ENCODE results near the gene COX8C. TPM values are rescaled to one million over a fixed set of nuclear protein-coding genes. Genes with fewer than 3 reads are reported as not detected.

Gene COX8C
- total RNA-seq (2021) (0.66 TPM in 1 of 2 replicates, not detected in the other), Bru-seq, nascent RNA (percentile 24 among the genes with signal in this experiment), BruChase-seq, experiment 1, labeled RNA remaining after a 2-hour chase (not detected), BruChase-seq, experiment 2, labeled RNA remaining after a 6-hour chase (percentile 31 among the genes with signal in this experiment)
- long read RNA-seq, result 0 reads

- no peak within 1 kb of the TSS for H3K27ac ChIP-seq (ENCODE audit: low read depth, low read length, poor library complexity, severe bottlenecking)
- intact Hi-C loops (cut with micrococcal nuclease; ENCODE audit: unreplicated experiment), result no loop called here
- DNase-seq (ENCODE audit: low spot score), result no peak
- H3K4me1 ChIP-seq (ENCODE audit: insufficient read depth, low read length, poor library complexity, severe bottlenecking), result peaks cover 7% of the 10 kb centered on the region
- no peaks in the 10 kb centered on the region for H3K36me3 ChIP-seq (ENCODE audit: insufficient read depth, low read length, poor library complexity, severe bottlenecking)
- H3K27me3 ChIP-seq (replicated peaks; ENCODE audit: insufficient read depth, low read depth, low read length, poor library complexity), result no peaks in the 10 kb centered on the region
- ChIA-PET POLR2A (ENCODE audit: low non-redundant PET) (no interaction called here), CTCF (no interaction called here)
- no peaks in the 10 kb centered on the region for H3K9me3 ChIP-seq (ENCODE audit: low read depth, low read length, poor library complexity, severe bottlenecking)
- BruUV-seq (replicated peaks), result no TSS peak
- H3K4me3 ChIP-seq (ENCODE audit: low read depth, low read length, poor library complexity, severe bottlenecking), result no peak within 1 kb of the TSS
- TF ChIP-seq CTCF (conservative IDR thresholded peaks at IDR 0.05; ENCODE audit: low read depth, low read length), result no peak
- TF ChIP-seq EZH2 (IDR thresholded peaks at IDR 0.05; ENCODE audit: borderline replicate concordance, low read depth, low read length, poor library complexity, severe bottlenecking), result no peak
Measured at GRCh38 chr14:93346926-93347721, at the start of gene COX8C. TSS of gene COX8C (plus strand) at chr14:93347182. CDS start at chr14:93347269, 87 bp downstream.

- no TSS peak for BruUV-seq (replicated peaks)
- no peak for DNase-seq (ENCODE audit: low spot score)
- Histone ChIP-seq H3K27ac (ENCODE audit: low read depth, low read length, poor library complexity, severe bottlenecking) (no peak overlapping the region), H3K36me3 (ENCODE audit: insufficient read depth, low read length, poor library complexity, severe bottlenecking) (no peaks in the 10 kb centered on the region), H3K27me3 (replicated peaks; ENCODE audit: insufficient read depth, low read depth, low read length, poor library complexity) (no peaks in the 10 kb centered on the region), H3K4me3 (ENCODE audit: low read depth, low read length, poor library complexity, severe bottlenecking) (no peak overlapping the region), H3K4me1 (ENCODE audit: insufficient read depth, low read length, poor library complexity, severe bottlenecking) (peaks cover 26% of the 10 kb centered on the region), H3K9me3 (ENCODE audit: low read depth, low read length, poor library complexity, severe bottlenecking) (no peaks in the 10 kb centered on the region)
- no peak for TF ChIP-seq CTCF (conservative IDR thresholded peaks at IDR 0.05; ENCODE audit: low read depth, low read length)
- TF ChIP-seq EZH2 (IDR thresholded peaks at IDR 0.05; ENCODE audit: borderline replicate concordance, low read depth, low read length, poor library complexity, severe bottlenecking), result no peak
- POLR2A ChIA-PET (ENCODE audit: low non-redundant PET), result no interaction called here
- intact Hi-C loops (cut with micrococcal nuclease; ENCODE audit: unreplicated experiment), result no loop called here
- CTCF ChIA-PET, result no interaction called here
Measured at GRCh38 chr14:93299416-93299815, 47.6 kb upstream of the COX8C start.

- intact Hi-C loops (cut with micrococcal nuclease; ENCODE audit: unreplicated experiment), result no loop called here
- Histone ChIP-seq H3K27ac (ENCODE audit: low read depth, low read length, poor library complexity, severe bottlenecking) (no peak overlapping the region), H3K4me1 (ENCODE audit: insufficient read depth, low read length, poor library complexity, severe bottlenecking) (peaks cover 26% of the 10 kb centered on the region), H3K36me3 (ENCODE audit: insufficient read depth, low read length, poor library complexity, severe bottlenecking) (no peaks in the 10 kb centered on the region), H3K4me3 (ENCODE audit: low read depth, low read length, poor library complexity, severe bottlenecking) (no peak overlapping the region), H3K9me3 (ENCODE audit: low read depth, low read length, poor library complexity, severe bottlenecking) (no peaks in the 10 kb centered on the region), H3K27me3 (replicated peaks; ENCODE audit: insufficient read depth, low read depth, low read length, poor library complexity) (no peaks in the 10 kb centered on the region)
- BruUV-seq (replicated peaks), result no TSS peak
- no peak for DNase-seq (ENCODE audit: low spot score)
- no peak for TF ChIP-seq EZH2 (IDR thresholded peaks at IDR 0.05; ENCODE audit: borderline replicate concordance, low read depth, low read length, poor library complexity, severe bottlenecking)
- TF ChIP-seq CTCF (conservative IDR thresholded peaks at IDR 0.05; ENCODE audit: low read depth, low read length), result no peak
- POLR2A ChIA-PET (ENCODE audit: low non-redundant PET), result no interaction called here
- CTCF ChIA-PET, result no interaction called here
Measured at GRCh38 chr14:93299866-93300265, 47.1 kb upstream of the COX8C start.
